ENCODE data around the gene CROCC2. TPM values are rescaled to one million over a fixed set of nuclear protein-coding genes. Genes with fewer than 3 reads are reported as not detected.
A peak's percentile ranks its signal among the peaks of the same experiment; 100 is the strongest.

CROCC2 gene
- total RNA-seq, 1 donor from 2014 or later: not detected

- H3K4me1 Mint-ChIP-seq (ENCODE audit: low read depth): no peaks in the 10 kb centered on the region
- H3K9me3 Mint-ChIP-seq (ENCODE audit: low read depth): no peaks in the 10 kb centered on the region
- DNase-seq (ENCODE audit: low spot score): no peak
- no peak overlapping the region for H3K4me3 Mint-ChIP-seq (ENCODE audit: unreplicated experiment)
- peaks cover 22% of the 10 kb centered on the region for H3K27me3 Mint-ChIP-seq (ENCODE audit: low read depth)
- H3K27ac Mint-ChIP-seq (ENCODE audit: unreplicated experiment): no peak overlapping the region
- no peaks in the 10 kb centered on the region for H3K36me3 Mint-ChIP-seq (ENCODE audit: low read depth)
- no peak for TF ChIP-seq CTCF (IDR thresholded peaks at IDR 0.05)
Observed at GRCh38 chr2:240876475-240877251, 29.5 kb upstream of the CROCC2 start.

- DNase-seq (ENCODE audit: low spot score): peak; percentile 89
- peaks cover 24% of the 10 kb centered on the region for H3K27me3 Mint-ChIP-seq (ENCODE audit: low read depth)
- no peak overlapping the region for H3K4me3 Mint-ChIP-seq (ENCODE audit: unreplicated experiment)
- TF ChIP-seq CTCF (IDR thresholded peaks at IDR 0.05): no peak
- no peak overlapping the region for H3K27ac Mint-ChIP-seq (ENCODE audit: unreplicated experiment)
- H3K9me3 Mint-ChIP-seq (ENCODE audit: low read depth): no peaks in the 10 kb centered on the region
- no peaks in the 10 kb centered on the region for H3K36me3 Mint-ChIP-seq (ENCODE audit: low read depth)
- no peaks in the 10 kb centered on the region for H3K4me1 Mint-ChIP-seq (ENCODE audit: low read depth)
Observed at GRCh38 chr2:240877460-240878340, 28.4 kb upstream of the CROCC2 start.

- Mint-ChIP-seq H3K27ac (ENCODE audit: unreplicated experiment) (no peak overlapping the region), H3K4me1 (ENCODE audit: low read depth) (no peaks in the 10 kb centered on the region), H3K27me3 (ENCODE audit: low read depth) (peaks cover 23% of the 10 kb centered on the region), H3K4me3 (ENCODE audit: unreplicated experiment) (no peak overlapping the region), H3K9me3 (ENCODE audit: low read depth) (no peaks in the 10 kb centered on the region), H3K36me3 (ENCODE audit: low read depth) (no peaks in the 10 kb centered on the region)
- no peak for TF ChIP-seq CTCF (IDR thresholded peaks at IDR 0.05)
- DNase-seq (ENCODE audit: low spot score): peak; percentile 76
Observed at GRCh38 chr2:240878341-240878936, 27.7 kb upstream of the CROCC2 start.

GRCh38 chr2:240879105-240879504 lies 27.0 kb upstream of the CROCC2 start:
- no peaks in the 10 kb centered on the region for H3K36me3 Mint-ChIP-seq (ENCODE audit: low read depth)
- H3K27me3 Mint-ChIP-seq (ENCODE audit: low read depth): peaks cover 24% of the 10 kb centered on the region
- H3K9me3 Mint-ChIP-seq (ENCODE audit: low read depth): no peaks in the 10 kb centered on the region
- H3K4me1 Mint-ChIP-seq (ENCODE audit: low read depth): no peaks in the 10 kb centered on the region
- no peak overlapping the region for H3K27ac Mint-ChIP-seq (ENCODE audit: unreplicated experiment)
- H3K4me3 Mint-ChIP-seq (ENCODE audit: unreplicated experiment): no peak overlapping the region
- peak; percentile 88 for DNase-seq (ENCODE audit: low spot score)
- TF ChIP-seq CTCF (IDR thresholded peaks at IDR 0.05): no peak

GRCh38 chr2:240881913-240882312 lies 24.2 kb upstream of the CROCC2 start:
- Mint-ChIP-seq H3K4me1 (ENCODE audit: low read depth) (no peaks in the 10 kb centered on the region), H3K27me3 (ENCODE audit: low read depth) (peaks cover 24% of the 10 kb centered on the region), H3K4me3 (ENCODE audit: unreplicated experiment) (no peak overlapping the region), H3K36me3 (ENCODE audit: low read depth) (no peaks in the 10 kb centered on the region), H3K9me3 (ENCODE audit: low read depth) (no peaks in the 10 kb centered on the region), H3K27ac (ENCODE audit: unreplicated experiment) (no peak overlapping the region)
- TF ChIP-seq CTCF (IDR thresholded peaks at IDR 0.05): no peak
- no peak for DNase-seq (ENCODE audit: low spot score)

Data from chondrocyte (in vitro differentiated cells).